ENCODE data around the gene RUBCNL.
"Not testable (repeated sequence)": the region's sequence is repeated elsewhere in the genome, so short reads cannot be mapped to it uniquely, and the experiment has no call there.

The RUBCNL gene

GRCh38 chr13:46387064-46387851 lies at the start of gene RUBCNL:
Gene RUBCNL, minus strand, starts transcription at chr13:46387252. Its CDS starts 14,777 bp downstream, at chr13:46372475.
- no peak for DNase-seq

- not testable (repeated sequence) for DNase-seq
Measured at GRCh38 chr13:46429558-46429957, 42.5 kb upstream of the RUBCNL start.

GRCh38 chr13:46405457-46405856 lies 18.4 kb upstream of the RUBCNL start:
- DNase-seq = no peak

- DNase-seq = no peak
Measured at GRCh38 chr13:46404733-46405100, 17.7 kb upstream of the RUBCNL start.

- DNase-seq = no peak
Measured at GRCh38 chr13:46403851-46404732, 17.0 kb upstream of the RUBCNL start.

GRCh38 chr13:46402178-46402577 lies 15.1 kb upstream of the RUBCNL start:
- no peak for DNase-seq

- DNase-seq = no peak
Measured at GRCh38 chr13:46401432-46401831, 14.4 kb upstream of the RUBCNL start.

GRCh38 chr13:46396341-46396740 lies 9.3 kb upstream of the RUBCNL start:
- DNase-seq = no peak

GRCh38 chr13:46392967-46393366 lies 5.9 kb upstream of the RUBCNL start:
- DNase-seq = no peak

GRCh38 chr13:46389457-46390451 lies 2.7 kb upstream of the RUBCNL start:
- no peak for DNase-seq

- no peak for DNase-seq
Measured at GRCh38 chr13:46388846-46389245, 1.8 kb upstream of the RUBCNL start.

- DNase-seq = no peak
Measured at GRCh38 chr13:46388308-46388707, 1.3 kb upstream of the RUBCNL start.

GRCh38 chr13:46386392-46387063 lies 524 bp downstream of the RUBCNL start:
- no peak for DNase-seq

GRCh38 chr13:46385946-46386345 lies 1.1 kb downstream of the RUBCNL start:
- no peak for DNase-seq

- no peak for DNase-seq
Measured at GRCh38 chr13:46383383-46383782, 3.7 kb downstream of the RUBCNL start.

- no peak for DNase-seq
Measured at GRCh38 chr13:46382224-46382623, 4.8 kb downstream of the RUBCNL start.

GRCh38 chr13:46380242-46380641 lies 6.8 kb downstream of the RUBCNL start:
- no peak for DNase-seq

GRCh38 chr13:46379611-46380010 lies 7.4 kb downstream of the RUBCNL start:
- no peak for DNase-seq

GRCh38 chr13:46378411-46378810 lies 8.6 kb downstream of the RUBCNL start:
- DNase-seq = no peak

GRCh38 chr13:46377554-46377953 lies 9.5 kb downstream of the RUBCNL start:
- DNase-seq = no peak

- no peak for DNase-seq
Measured at GRCh38 chr13:46374710-46375109, 12.3 kb downstream of the RUBCNL start.

GRCh38 chr13:46373623-46374022 lies 13.4 kb downstream of the RUBCNL start:
- no peak for DNase-seq
